ENCODE measurements around the gene TM9SF3. TPM values are rescaled to one million over a fixed set of nuclear protein-coding genes. Genes with fewer than 3 reads are reported as not detected.

Gene TM9SF3
- total RNA-seq, 1 experiment from 2014 or later: 79.3 TPM

GRCh38 chr10:96616961-96617360, 30.1 kb upstream of the TM9SF3 start:
- no peak overlapping the region for H3K4me3 ChIP-seq (replicated peaks in 1 of 2; ENCODE audit: low read depth in 1 of 2, low read length in 2 of 2)
- DNase-seq (ENCODE audit: low read depth, low spot score) (no peak), ATAC-seq (no peak)
- H3K9me3 ChIP-seq (ENCODE audit: control insufficient read depth in 1 of 2, insufficient read depth in 1 of 2, low read depth in 1 of 2, low read length in 2 of 2): no peaks in the 10 kb centered on the region
- RAD21 ChIA-PET (ENCODE audit: low non-redundant PET in 1 of 2, low total read pairs in 2 of 2, uncharacterized antibody in 2 of 2, unreplicated experiment in 2 of 2): no interaction called here
- no peaks in the 10 kb centered on the region for H3K36me3 ChIP-seq (ENCODE audit: control insufficient read depth in 1 of 2, insufficient read depth in 2 of 2, low read length in 2 of 2)
- H3K79me2 ChIP-seq (ENCODE audit: insufficient read depth, low read length): no peaks in the 10 kb centered on the region
- no peak for TF ChIP-seq POLR2A (IDR thresholded peaks at IDR 0.05; ENCODE audit: borderline replicate concordance, extremely low read depth, insufficient read depth, insufficient read length)
- TF ChIP-seq YY1 (IDR thresholded peaks at IDR 0.05; ENCODE audit: extremely low read depth, insufficient replicate concordance, low read depth, low read length): no peak
- TF ChIP-seq SIN3A (IDR thresholded peaks at IDR 0.05; ENCODE audit: low read depth): no peak
- no peak for TF ChIP-seq SRF (IDR thresholded peaks at IDR 0.05; ENCODE audit: low read depth)
- no peak for TF ChIP-seq SP1 (IDR thresholded peaks at IDR 0.05; ENCODE audit: low read depth)
- no peak for TF ChIP-seq ELF1 (IDR thresholded peaks at IDR 0.05; ENCODE audit: borderline replicate concordance, low read depth)
- TF ChIP-seq REST (IDR thresholded peaks at IDR 0.05; ENCODE audit: low read depth): no peak
- no peak for TF ChIP-seq ZNF274 (IDR thresholded peaks at IDR 0.05; ENCODE audit: low read depth, low read length)
- TF ChIP-seq EZH2phosphoT487 (IDR thresholded peaks at IDR 0.05; ENCODE audit: borderline replicate concordance): no peak
- TF ChIP-seq CTCF (IDR thresholded peaks at IDR 0.05 in 2 of 3, conservative IDR thresholded peaks at IDR 0.05 in 1 of 3; ENCODE audit: borderline replicate concordance in 1 of 3, insufficient read depth in 1 of 3, low read depth in 2 of 3, low read length in 2 of 3): no peak
- TF ChIP-seq TCF7L2 (IDR thresholded peaks at IDR 0.05; ENCODE audit: borderline replicate concordance, extremely low read depth, insufficient read depth, insufficient read length): no peak
- TF ChIP-seq CBX3 (IDR thresholded peaks at IDR 0.05; ENCODE audit: low read depth): no peak
- no peak for TF ChIP-seq EZH2 (IDR thresholded peaks at IDR 0.05)
- TF ChIP-seq FOSL1 (IDR thresholded peaks at IDR 0.05; ENCODE audit: low read depth): no peak
- no peak for TF ChIP-seq ZBTB33 (IDR thresholded peaks at IDR 0.05; ENCODE audit: extremely low read depth, insufficient replicate concordance, low read length)
- TF ChIP-seq EGR1 (IDR thresholded peaks at IDR 0.05; ENCODE audit: low read depth): no peak
- TF ChIP-seq RAD21 (IDR thresholded peaks at IDR 0.05; ENCODE audit: low read depth): no peak
- no peak for TF ChIP-seq JUND (IDR thresholded peaks at IDR 0.05)
- TF ChIP-seq ZFX (IDR thresholded peaks at IDR 0.05): no peak
- H2AFZ ChIP-seq (ENCODE audit: low read depth, low read length, poor library complexity, severe bottlenecking): no peak overlapping the region
- no peak overlapping the region for H3K9ac ChIP-seq (ENCODE audit: low read length)
- H3K4me1 ChIP-seq (ENCODE audit: control insufficient read depth in 1 of 2, insufficient read depth in 2 of 2, low read length in 2 of 2): peaks cover 0 to 15% of the 10 kb centered on the region in 2 experiments; a peak in 1 of 4 replicates
- no peaks in the 10 kb centered on the region for H4K20me1 ChIP-seq (ENCODE audit: insufficient read depth)
- POLR2A ChIA-PET: no interaction called here
- CTCF ChIA-PET: no interaction called here
- H3K4me2 ChIP-seq (ENCODE audit: low read length): no peak overlapping the region
- intact Hi-C loops (cut with micrococcal nuclease): no loop called here
- H3K27ac ChIP-seq (ENCODE audit: low read depth, low read length): no peak overlapping the region
- no peaks in the 10 kb centered on the region; the same call in 1 of the 2 replicates for H3K9me2 ChIP-seq (ENCODE audit: insufficient read depth)
- no peaks in the 10 kb centered on the region for H3K27me3 ChIP-seq (ENCODE audit: insufficient read depth, low read length)
- BruUV-seq (replicated peaks): no TSS peak

Data from HCT116 (cell line).